ENCODE results near the gene RPGRIP1L.

RPGRIP1L gene

DNA sequence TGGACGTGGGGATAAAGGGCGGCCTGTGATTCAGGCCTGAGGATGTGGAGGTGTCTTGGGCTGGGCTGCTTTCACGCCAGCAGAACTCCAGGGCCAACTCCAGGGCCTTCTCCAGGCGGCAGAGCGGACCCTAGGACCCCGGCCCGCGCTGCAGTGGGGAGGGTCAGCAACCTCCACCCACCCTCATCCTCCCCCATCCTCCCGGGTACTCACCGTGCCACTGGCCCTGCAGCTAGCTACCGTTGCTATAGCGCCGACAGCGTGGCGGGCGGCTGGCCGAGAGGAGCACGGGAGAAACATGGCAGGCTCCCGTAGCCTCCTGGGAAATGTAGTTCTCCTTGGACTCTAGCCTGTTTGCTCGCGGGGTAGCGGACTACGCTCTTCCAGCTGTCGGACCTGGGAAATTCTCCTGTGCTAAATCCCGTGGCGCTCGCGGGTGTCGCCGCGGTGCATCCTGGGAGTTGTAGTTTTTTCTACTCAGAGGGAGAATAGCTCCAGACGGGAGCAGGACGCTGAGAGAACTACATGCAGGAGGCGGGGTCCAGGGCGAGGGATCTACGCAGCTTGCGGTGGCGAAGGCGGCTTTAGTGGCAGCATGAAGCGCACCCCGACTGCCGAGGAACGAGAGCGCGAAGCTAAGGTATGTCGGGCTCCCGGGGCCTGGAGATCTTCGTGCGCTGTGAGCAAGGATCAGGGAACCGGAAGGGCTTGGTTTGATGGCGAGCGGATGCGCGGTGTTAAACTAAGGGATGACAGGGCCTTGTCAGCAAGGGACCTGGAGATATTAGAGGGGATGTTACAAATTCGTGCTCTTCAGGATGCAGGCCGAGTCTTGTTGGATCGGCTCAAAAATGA, at the start of gene RPGRIP1L, which contains the start of gene FTO:
Gene RPGRIP1L (minus strand): TSS at position 270 of the 855 bp plus-strand sequence. CDS start 3,136 bp downstream, outside the sequence.
Gene FTO (plus strand): TSS at position 567 of the 855 bp plus-strand sequence.
- Histone ChIP-seq H3K9me3 (ENCODE audit: control insufficient read depth, insufficient read depth, low read depth, low read length) (no peaks in the 10 kb centered on the region), H3K36me3 (ENCODE audit: control insufficient read depth, insufficient read depth, low read length) (peaks cover 12% of the 10 kb centered on the region; the same call in 1 of the 2 replicates), H3K9ac (ENCODE audit: low read length) (peak within 1 kb of the TSS; percentile 68), H3K27ac (ENCODE audit: low read depth, low read length) (no peak within 1 kb of the TSS), H3K27me3 (ENCODE audit: control insufficient read depth, insufficient read depth, low read length) (no peaks in the 10 kb centered on the region), H3K4me3 (ENCODE audit: low read depth, low read length) (peak within 1 kb of the TSS; percentile 89), H3K4me1 (ENCODE audit: control insufficient read depth, insufficient read depth, low read length) (peaks cover 7% of the 10 kb centered on the region; the same call in 1 of the 2 replicates)

DNA sequence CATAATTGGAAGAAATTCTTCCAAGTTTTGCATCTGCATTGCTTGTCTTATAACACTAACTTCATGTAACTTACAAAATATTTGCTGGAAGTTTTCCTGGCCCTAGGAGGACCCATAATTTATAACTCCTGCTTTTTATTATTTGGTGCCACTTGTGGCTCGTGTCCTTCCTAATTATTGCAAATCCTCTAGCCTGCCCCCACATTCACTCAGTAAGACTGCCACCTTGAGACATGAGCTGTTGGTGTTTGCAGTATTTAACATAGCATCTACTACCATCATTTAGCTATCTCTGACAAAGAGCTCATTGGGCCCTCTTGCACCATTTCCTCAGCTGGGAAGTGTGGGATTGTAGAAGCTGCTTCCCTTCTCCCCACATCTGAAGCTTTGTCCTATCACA, 49.8 kb upstream of the RPGRIP1L start:
- Histone ChIP-seq H3K27ac (ENCODE audit: low read depth, low read length) (no peak overlapping the region), H3K27me3 (ENCODE audit: control insufficient read depth, insufficient read depth, low read length) (no peaks in the 10 kb centered on the region)

DNA sequence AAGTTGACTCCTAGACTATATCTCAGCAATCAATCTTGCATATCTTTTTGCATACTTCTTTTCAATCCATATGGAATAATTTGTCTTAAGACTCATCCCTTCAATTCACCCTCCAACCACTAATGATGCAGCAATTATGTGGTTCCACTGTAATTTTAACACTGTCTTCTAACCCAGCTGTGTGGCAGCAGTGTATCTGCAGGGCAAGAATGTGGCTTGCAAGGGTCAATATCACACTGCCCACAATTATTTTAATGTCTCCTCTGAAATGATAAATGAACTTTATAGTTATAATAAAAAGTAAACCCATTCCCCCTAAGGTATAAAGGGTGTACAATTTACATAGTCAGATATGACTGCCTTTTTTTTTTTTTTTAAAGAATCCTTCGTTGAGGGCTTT, 48.9 kb upstream of the RPGRIP1L start:
- H3K36me3 ChIP-seq (ENCODE audit: control insufficient read depth, insufficient read depth, low read length) = no peaks in the 10 kb centered on the region

More for the DNA sequence above, 49.8 kb upstream of the RPGRIP1L start:
- no peaks in the 10 kb centered on the region for H3K36me3 ChIP-seq (ENCODE audit: control insufficient read depth, insufficient read depth, low read length)
- no peak overlapping the region for H3K4me3 ChIP-seq (ENCODE audit: low read depth, low read length)
- H3K9me3 ChIP-seq (ENCODE audit: control insufficient read depth, insufficient read depth, low read depth, low read length) = no peaks in the 10 kb centered on the region
- peaks cover 15% of the 10 kb centered on the region for H3K4me1 ChIP-seq (ENCODE audit: control insufficient read depth, insufficient read depth, low read length)
- H3K9ac ChIP-seq (ENCODE audit: low read length) = no peak overlapping the region

DNA sequence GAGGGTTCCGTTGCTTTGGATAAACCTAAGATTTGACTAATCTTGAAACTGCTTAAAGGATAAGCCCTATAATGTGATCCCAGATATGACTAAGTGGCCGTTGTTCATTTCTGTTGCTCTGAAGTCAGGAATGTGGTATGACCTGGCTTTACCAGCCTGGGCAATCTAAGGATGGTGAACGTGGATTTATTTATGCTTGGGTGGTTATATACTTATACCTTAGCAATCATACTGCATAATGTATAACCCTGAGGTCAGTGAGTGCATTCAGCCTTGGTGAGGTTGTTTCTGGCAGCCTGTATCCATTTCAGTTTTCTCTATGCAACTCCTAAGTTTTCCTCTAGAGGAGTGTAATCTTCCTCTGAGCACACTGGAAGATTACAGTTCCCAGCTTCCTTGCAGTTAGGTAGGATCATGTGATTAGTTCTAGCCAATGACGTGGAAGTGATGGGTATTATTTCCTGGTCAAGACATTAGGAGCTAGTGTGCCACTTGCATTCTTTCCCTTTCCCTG, 42.2 kb upstream of the RPGRIP1L start:
- no peaks in the 10 kb centered on the region for H3K36me3 ChIP-seq (ENCODE audit: control insufficient read depth, insufficient read depth, low read length)
- H3K9me3 ChIP-seq (ENCODE audit: control insufficient read depth, insufficient read depth, low read depth, low read length) = peaks cover 6% of the 10 kb centered on the region; the same call in 1 of the 2 replicates
- no peak overlapping the region for H3K4me3 ChIP-seq (ENCODE audit: low read depth, low read length)
- no peak overlapping the region for H3K27ac ChIP-seq (ENCODE audit: low read depth, low read length)
- H3K4me1 ChIP-seq (ENCODE audit: control insufficient read depth, insufficient read depth, low read length) = peaks cover 15% of the 10 kb centered on the region
- no peak overlapping the region for H3K9ac ChIP-seq (ENCODE audit: low read length)
- H3K27me3 ChIP-seq (ENCODE audit: control insufficient read depth, insufficient read depth, low read length) = no peaks in the 10 kb centered on the region

More for the DNA sequence above, 48.9 kb upstream of the RPGRIP1L start:
- H3K9ac ChIP-seq (ENCODE audit: low read length) = no peak overlapping the region
- no peak overlapping the region for H3K27ac ChIP-seq (ENCODE audit: low read depth, low read length)
- H3K4me3 ChIP-seq (ENCODE audit: low read depth, low read length) = no peak overlapping the region
- H3K27me3 ChIP-seq (ENCODE audit: control insufficient read depth, insufficient read depth, low read length) = no peaks in the 10 kb centered on the region
- H3K9me3 ChIP-seq (ENCODE audit: control insufficient read depth, insufficient read depth, low read depth, low read length) = peaks cover 5% of the 10 kb centered on the region; the same call in 1 of the 2 replicates
- peaks cover 15% of the 10 kb centered on the region for H3K4me1 ChIP-seq (ENCODE audit: control insufficient read depth, insufficient read depth, low read length)

- H3K9ac ChIP-seq (ENCODE audit: low read length) = no peak overlapping the region
- H3K4me3 ChIP-seq (ENCODE audit: low read depth, low read length) = no peak overlapping the region
- H3K4me1 ChIP-seq (ENCODE audit: control insufficient read depth, insufficient read depth, low read length) = peaks cover 15% of the 10 kb centered on the region
- H3K27me3 ChIP-seq (ENCODE audit: control insufficient read depth, insufficient read depth, low read length) = no peaks in the 10 kb centered on the region
- no peaks in the 10 kb centered on the region for H3K36me3 ChIP-seq (ENCODE audit: control insufficient read depth, insufficient read depth, low read length)
- peaks cover 6% of the 10 kb centered on the region; the same call in 1 of the 2 replicates for H3K9me3 ChIP-seq (ENCODE audit: control insufficient read depth, insufficient read depth, low read depth, low read length)
- no peak overlapping the region for H3K27ac ChIP-seq (ENCODE audit: low read depth, low read length)
Observed at GRCh38 chr16:53745086-53745485, 41.4 kb upstream of the RPGRIP1L start.

DNA sequence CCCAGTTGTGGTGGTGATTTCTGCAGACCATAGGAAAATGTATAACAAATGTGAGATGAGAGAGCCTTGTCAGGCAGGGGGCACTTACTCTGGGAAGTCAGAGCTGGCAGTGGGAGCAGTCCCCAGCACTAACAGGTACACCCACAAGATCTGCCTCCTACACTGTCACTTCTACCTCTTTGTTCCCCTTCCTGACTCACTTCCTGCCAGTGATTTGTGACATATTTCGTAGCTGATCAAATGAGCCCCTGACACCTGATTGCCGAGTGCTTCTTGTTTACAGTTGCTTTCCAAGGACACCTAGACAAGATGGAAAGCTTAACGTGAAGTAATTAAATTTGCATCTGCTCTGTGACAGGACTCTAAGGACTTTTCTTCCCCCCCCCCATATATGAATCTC, 40.8 kb upstream of the RPGRIP1L start:
- Histone ChIP-seq H3K9ac (ENCODE audit: low read length) (no peak overlapping the region), H3K4me1 (ENCODE audit: control insufficient read depth, insufficient read depth, low read length) (peaks cover 15% of the 10 kb centered on the region), H3K27ac (ENCODE audit: low read depth, low read length) (no peak overlapping the region)

DNA sequence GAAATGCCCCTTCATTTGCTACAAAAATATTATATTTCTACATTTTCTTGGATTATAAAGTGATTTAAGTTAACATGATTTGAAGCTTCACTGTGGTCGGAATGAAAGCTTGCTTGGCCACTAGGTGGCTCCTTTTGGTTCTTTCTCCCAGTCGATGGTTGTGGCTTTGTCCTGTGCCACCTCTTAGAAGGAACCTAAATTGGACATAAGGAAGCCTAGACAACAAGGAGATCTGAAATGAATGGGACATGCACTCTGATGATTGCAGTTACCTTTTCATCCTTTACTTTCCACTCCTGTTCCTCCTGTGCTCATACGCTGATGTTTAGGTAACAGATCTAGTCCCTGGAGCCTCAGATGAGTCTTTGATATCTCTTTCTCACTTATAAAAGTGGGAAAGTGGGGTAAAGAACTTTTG, 39.5 kb upstream of the RPGRIP1L start:
- H3K27ac ChIP-seq (ENCODE audit: low read depth, low read length) = no peak overlapping the region
- no peaks in the 10 kb centered on the region for H3K36me3 ChIP-seq (ENCODE audit: control insufficient read depth, insufficient read depth, low read length)
- no peak overlapping the region for H3K4me3 ChIP-seq (ENCODE audit: low read depth, low read length)
- H3K27me3 ChIP-seq (ENCODE audit: control insufficient read depth, insufficient read depth, low read length) = no peaks in the 10 kb centered on the region
- H3K9me3 ChIP-seq (ENCODE audit: control insufficient read depth, insufficient read depth, low read depth, low read length) = peaks cover 6% of the 10 kb centered on the region; the same call in 1 of the 2 replicates
- H3K9ac ChIP-seq (ENCODE audit: low read length) = no peak overlapping the region
- H3K4me1 ChIP-seq (ENCODE audit: control insufficient read depth, insufficient read depth, low read length) = peaks cover 15% of the 10 kb centered on the region

More for the DNA sequence above, 40.8 kb upstream of the RPGRIP1L start:
- H3K4me3 ChIP-seq (ENCODE audit: low read depth, low read length) = no peak overlapping the region
- H3K9me3 ChIP-seq (ENCODE audit: control insufficient read depth, insufficient read depth, low read depth, low read length) = peaks cover 6% of the 10 kb centered on the region; the same call in 1 of the 2 replicates
- H3K27me3 ChIP-seq (ENCODE audit: control insufficient read depth, insufficient read depth, low read length) = no peaks in the 10 kb centered on the region
- no peaks in the 10 kb centered on the region for H3K36me3 ChIP-seq (ENCODE audit: control insufficient read depth, insufficient read depth, low read length)

DNA sequence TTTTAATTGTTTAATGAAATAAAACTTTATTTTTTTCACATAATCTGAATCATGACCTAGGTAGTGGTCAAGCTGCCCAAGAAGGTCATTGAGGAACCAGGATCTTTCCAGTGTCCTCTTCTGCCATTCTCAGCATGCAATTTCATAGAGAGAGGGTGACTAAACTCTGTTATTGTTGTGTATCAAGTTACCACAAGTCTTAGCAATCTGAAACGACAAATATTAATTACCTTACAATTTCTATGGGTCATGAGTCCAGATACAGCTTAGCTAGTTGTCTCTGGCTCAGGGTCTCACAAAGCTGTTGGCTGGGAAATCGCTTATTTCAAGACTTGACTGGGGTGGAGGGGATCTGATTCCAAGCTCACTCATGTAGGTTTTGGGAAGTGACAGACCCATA, 37.9 kb upstream of the RPGRIP1L start:
- Histone ChIP-seq H3K4me3 (ENCODE audit: low read depth, low read length) (no peak overlapping the region), H3K27ac (ENCODE audit: low read depth, low read length) (no peak overlapping the region), H3K27me3 (ENCODE audit: control insufficient read depth, insufficient read depth, low read length) (no peaks in the 10 kb centered on the region), H3K36me3 (ENCODE audit: control insufficient read depth, insufficient read depth, low read length) (no peaks in the 10 kb centered on the region), H3K9ac (ENCODE audit: low read length) (no peak overlapping the region), H3K9me3 (ENCODE audit: control insufficient read depth, insufficient read depth, low read depth, low read length) (no peaks in the 10 kb centered on the region), H3K4me1 (ENCODE audit: control insufficient read depth, insufficient read depth, low read length) (peaks cover 15% of the 10 kb centered on the region)

GRCh38 chr16:53740933-53741531, 37.4 kb upstream of the RPGRIP1L start:
- Histone ChIP-seq H3K4me1 (ENCODE audit: control insufficient read depth, insufficient read depth, low read length) (peaks cover 15% of the 10 kb centered on the region), H3K27me3 (ENCODE audit: control insufficient read depth, insufficient read depth, low read length) (no peaks in the 10 kb centered on the region)

GRCh38 chr16:53740476-53740875, 36.8 kb upstream of the RPGRIP1L start:
- no peak overlapping the region for H3K4me3 ChIP-seq (ENCODE audit: low read depth, low read length)
- no peaks in the 10 kb centered on the region for H3K27me3 ChIP-seq (ENCODE audit: control insufficient read depth, insufficient read depth, low read length)
- H3K9ac ChIP-seq (ENCODE audit: low read length) = no peak overlapping the region
- no peaks in the 10 kb centered on the region for H3K9me3 ChIP-seq (ENCODE audit: control insufficient read depth, insufficient read depth, low read depth, low read length)
- no peak overlapping the region for H3K27ac ChIP-seq (ENCODE audit: low read depth, low read length)
- peaks cover 15% of the 10 kb centered on the region for H3K4me1 ChIP-seq (ENCODE audit: control insufficient read depth, insufficient read depth, low read length)
- no peaks in the 10 kb centered on the region for H3K36me3 ChIP-seq (ENCODE audit: control insufficient read depth, insufficient read depth, low read length)

More at GRCh38 chr16:53740933-53741531, 37.4 kb upstream of the RPGRIP1L start:
- Histone ChIP-seq H3K36me3 (ENCODE audit: control insufficient read depth, insufficient read depth, low read length) (no peaks in the 10 kb centered on the region), H3K9me3 (ENCODE audit: control insufficient read depth, insufficient read depth, low read depth, low read length) (no peaks in the 10 kb centered on the region), H3K9ac (ENCODE audit: low read length) (no peak overlapping the region), H3K27ac (ENCODE audit: low read depth, low read length) (no peak overlapping the region), H3K4me3 (ENCODE audit: low read depth, low read length) (no peak overlapping the region)

GRCh38 chr16:53737552-53737951, 33.9 kb upstream of the RPGRIP1L start:
- no peaks in the 10 kb centered on the region for H3K36me3 ChIP-seq (ENCODE audit: control insufficient read depth, insufficient read depth, low read length)
- no peak overlapping the region for H3K4me3 ChIP-seq (ENCODE audit: low read depth, low read length)
- H3K27me3 ChIP-seq (ENCODE audit: control insufficient read depth, insufficient read depth, low read length) = no peaks in the 10 kb centered on the region
- H3K9ac ChIP-seq (ENCODE audit: low read length) = no peak overlapping the region
- no peak overlapping the region for H3K27ac ChIP-seq (ENCODE audit: low read depth, low read length)
- no peaks in the 10 kb centered on the region for H3K9me3 ChIP-seq (ENCODE audit: control insufficient read depth, insufficient read depth, low read depth, low read length)
- no peaks in the 10 kb centered on the region for H3K4me1 ChIP-seq (ENCODE audit: control insufficient read depth, insufficient read depth, low read length)

Data from HUES6 (cell line).